HEK293T (cell line): ENCODE data around the gene SH3BP5.

Experiments
- CTCF ChIA-PET: fragments of 350-600 bp; formaldehyde crosslinking; extraction: SDS; loops from one replicate; lab custom pipeline; 2021; ENCODE audit warnings: antibody characterized with exemption, inconsistent platforms; lab: Yijun Ruan, JAX
- POLR2A ChIA-PET: fragments of 350-600 bp; formaldehyde crosslinking; extraction: SDS; loops from one replicate; lab custom pipeline; 2020; ENCODE audit warnings: antibody characterized with exemption, inconsistent platforms; lab: Yijun Ruan, JAX
- DNase-seq: peaks from one replicate; pipeline ENCODE4 v3.0.0; 2012; ENCODE audit warnings: mixed read lengths; ENCODE audit errors: extremely low spot score
- ARNT ChIP-seq: fragments of 450-650 bp; IDR thresholded peaks from 2 replicates; pipeline ENCODE4 v1.6.1; 2017; ENCODE audit warnings: mild to moderate bottlenecking
- BHLHE40 ChIP-seq: fragments of 450-650 bp; IDR thresholded peaks from 2 replicates; pipeline ENCODE4 v1.6.1; 2016; ENCODE audit warnings: mild to moderate bottlenecking, moderate library complexity, borderline replicate concordance
- CTBP1 ChIP-seq: fragments of 450-650 bp; IDR thresholded peaks from 2 replicates; pipeline ENCODE4 v1.6.1; 2016; ENCODE audit warnings: borderline replicate concordance
- ELF4 ChIP-seq: fragments of 450-650 bp; IDR thresholded peaks from 2 replicates; pipeline ENCODE4 v1.6.1; 2017; ENCODE audit warnings: antibody characterized with exemption
- FOXA1 ChIP-seq: fragments of 450-650 bp; IDR thresholded peaks from 2 replicates; pipeline ENCODE4 v1.6.1; 2016; ENCODE audit warnings: mild to moderate bottlenecking
- FOXK2 ChIP-seq: fragments of 450-650 bp; IDR thresholded peaks from 2 replicates; pipeline ENCODE4 v1.6.1; 2016; ENCODE audit warnings: mild to moderate bottlenecking
- FOXM1 ChIP-seq: fragments of 450-650 bp; IDR thresholded peaks from 2 replicates; pipeline ENCODE4 v1.6.1; 2017; ENCODE audit warnings: mild to moderate bottlenecking, borderline replicate concordance
- HDGF ChIP-seq: fragments of 450-650 bp; IDR thresholded peaks from 2 replicates; pipeline ENCODE4 v1.6.1; 2017; ENCODE audit warnings: antibody characterized with exemption, borderline replicate concordance
- L3MBTL2 ChIP-seq: fragments of 450-650 bp; conservative IDR thresholded peaks from 2 replicates; pipeline ENCODE4 v1.6.1; 2016; ENCODE audit warnings: mild to moderate bottlenecking
- LEF1 ChIP-seq: fragments of 450-650 bp; IDR thresholded peaks from 2 replicates; pipeline ENCODE4 v1.6.1; 2017; ENCODE audit warnings: mild to moderate bottlenecking, borderline replicate concordance
- NFRKB ChIP-seq: fragments of 450-650 bp; IDR thresholded peaks from 2 replicates; pipeline ENCODE4 v1.6.1; 2016; ENCODE audit warnings: mild to moderate bottlenecking, moderate library complexity
- PKNOX1 ChIP-seq: fragments of 450-650 bp; IDR thresholded peaks from 2 replicates; pipeline ENCODE4 v1.6.1; 2016
- SP1 ChIP-seq: fragments of 450-650 bp; IDR thresholded peaks from 2 replicates; pipeline ENCODE4 v1.6.1; 2017
- SUZ12 ChIP-seq: fragments of 450-650 bp; IDR thresholded peaks from 2 replicates; pipeline ENCODE4 v1.6.1; 2016; ENCODE audit warnings: mild to moderate bottlenecking
- TARDBP ChIP-seq: fragments of 450-650 bp; IDR thresholded peaks from 2 replicates; pipeline ENCODE4 v1.6.1; 2016
- ZNF384 ChIP-seq: fragments of 450-650 bp; IDR thresholded peaks from 2 replicates; pipeline ENCODE4 v1.6.1; 2016

Gene SH3BP5

GRCh38 chr3:15325228-15325627 lies 7.2 kb downstream of the SH3BP5 start:
- ChIA-PET POLR2A (no interaction called here), CTCF (no interaction called here)
- no peak for DNase-seq
- no peak for TF ChIP-seq CTBP1
- TF ChIP-seq SP1, result no peak
- no peak for TF ChIP-seq LEF1
- TF ChIP-seq PKNOX1, result no peak
- no peak for TF ChIP-seq FOXA1
- no peak for TF ChIP-seq ARNT
- no peak for TF ChIP-seq NFRKB
- no peak for TF ChIP-seq ELF4
- TF ChIP-seq SUZ12, result no peak
- no peak for TF ChIP-seq L3MBTL2
- TF ChIP-seq FOXK2, result no peak
- TF ChIP-seq ZNF384, result no peak
- no peak for TF ChIP-seq TARDBP
- TF ChIP-seq HDGF, result no peak

- TF ChIP-seq SUZ12 (no peak), FOXM1 (no peak)
- no peak for DNase-seq
- CTCF ChIA-PET, result no interaction called here
- POLR2A ChIA-PET, result interaction anchor here (1.4 kb wide), 1 partner anchor 8 kb away, joined by 7 read pairs; the partner anchor contains the start of gene SH3BP5
Observed at GRCh38 chr3:15324379-15324808, 8.0 kb downstream of the SH3BP5 start.

- no peak for TF ChIP-seq PKNOX1
- TF ChIP-seq HDGF, result no peak
- ChIA-PET CTCF (interaction anchor here (0.6 kb wide), 1 partner anchor 41 kb away, joined by 3 read pairs; no protein-coding TSS in a partner anchor), POLR2A (no interaction called here)
- DNase-seq, result no peak
Observed at GRCh38 chr3:15323063-15323462, 9.3 kb downstream of the SH3BP5 start.

- TF ChIP-seq ARNT (no peak), HDGF (no peak), SP1 (no peak), ZNF384 (no peak), FOXA1 (no peak), CTBP1 (no peak), BHLHE40 (no peak), SUZ12 (no peak), ELF4 (no peak), NFRKB (no peak), TARDBP (no peak), FOXK2 (no peak), L3MBTL2 (no peak), LEF1 (no peak)
- CTCF ChIA-PET, result interaction anchor here (0.6 to 0.7 kb wide), 2 partner anchors 22 to 208 kb away, joined by 3 read pairs; no protein-coding TSS in a partner anchor
- no peak for DNase-seq
- POLR2A ChIA-PET, result interaction anchor here (0.6 kb wide), 1 partner anchor 1162 kb away, joined by 4 read pairs; no protein-coding TSS in a partner anchor
Observed at GRCh38 chr3:15321349-15321748, 11.0 kb downstream of the SH3BP5 start.

- ChIA-PET POLR2A (interaction anchor here (1.0 kb wide), 1 partner anchor 13 kb away, joined by 3 read pairs; the partner anchor contains the start of gene SH3BP5), CTCF (interaction anchor here (1.0 kb wide), 1 partner anchor 8 kb away, joined by 3 read pairs; no protein-coding TSS in a partner anchor)
- DNase-seq, result no peak
Observed at GRCh38 chr3:15319575-15319974, 12.8 kb downstream of the SH3BP5 start.

GRCh38 chr3:15319136-15319535 lies 13.2 kb downstream of the SH3BP5 start:
- ChIA-PET POLR2A (no interaction called here), CTCF (interaction anchor here (1.0 kb wide), 1 partner anchor 8 kb away, joined by 3 read pairs; no protein-coding TSS in a partner anchor)
- TF ChIP-seq FOXK2 (no peak), NFRKB (no peak), PKNOX1 (no peak), FOXM1 (no peak), SP1 (no peak), ARNT (no peak), L3MBTL2 (no peak), ZNF384 (no peak), CTBP1 (no peak), LEF1 (no peak), FOXA1 (no peak), BHLHE40 (no peak), HDGF (no peak), TARDBP (no peak), SUZ12 (no peak)
- DNase-seq, result no peak

More at GRCh38 chr3:15319575-15319974, 12.8 kb downstream of the SH3BP5 start:
- TF ChIP-seq ARNT (no peak), TARDBP (no peak), FOXM1 (no peak), HDGF (no peak), SUZ12 (no peak), SP1 (no peak), LEF1 (no peak), CTBP1 (no peak)

- POLR2A ChIA-PET, result no interaction called here
- TF ChIP-seq TARDBP (no peak), SP1 (no peak), FOXK2 (no peak), LEF1 (no peak), CTBP1 (no peak), ZNF384 (no peak), NFRKB (no peak), ELF4 (no peak), PKNOX1 (no peak), L3MBTL2 (no peak), SUZ12 (no peak), HDGF (no peak), FOXA1 (no peak), ARNT (no peak), FOXM1 (no peak), BHLHE40 (no peak)
- DNase-seq, result no peak
- CTCF ChIA-PET, result no interaction called here
Observed at GRCh38 chr3:15318661-15319060, 13.7 kb downstream of the SH3BP5 start.
